Lower leg skin (tissue), 4 donors: Measurements from ENCODE around the gene SLC22A16. TPM values are rescaled to one million over a fixed set of nuclear protein-coding genes. Genes with fewer than 3 reads are reported as not detected.
A peak's percentile ranks its signal among the peaks of the same experiment; 100 is the strongest.

Source experiments
- DNase-seq, 2 donors: peaks; one replicate each; pipeline ENCODE4 v3.0.0-alpha.2; 2019; ENCODE audit warnings: low spot score in 2 of 2
- H3K4me3 ChIP-seq: fragments of 200-600 bp; sonication (generic); 2 replicates; pipeline ENCODE4 v1.5.1; 2017; ENCODE audit warnings: mild to moderate bottlenecking, low read depth; ENCODE audit not compliant: poor library complexity, severe bottlenecking
- POLR2A ChIP-seq, 2 donors: fragments of 450-650 bp; IDR thresholded peaks; one replicate each; pipeline ENCODE4 v1.6.1; 2016 to 2017; ENCODE audit warnings: antibody characterized with exemption in 2 of 2, mild to moderate bottlenecking in 1 of 2, moderate library complexity in 1 of 2
- WGBS, 2 donors: methylation state at CpG; one replicate each; pipeline ENCODE4 v1.1.5; 2018; 5-methylcytosine and 5-hydroxymethylcytosine counted together
- intact Hi-C: fragments of 100-400 bp; cut with DNase I; formaldehyde crosslinking; loops from one replicate; pipeline ENCODE4 v1.15.0; 2023; ENCODE audit warnings: low total_unique reads
- total RNA-seq, 4 donors: library from RNA; depleted of rRNA; stranded (reverse); fragments of >200 nt; gene quantifications; one replicate each; pipeline ENCODE4 v1.1.0, GENCODE V29; 2016
- TF ChIP-seq, protein P1 (sequence below), 3 donors: fragments of 450-650 bp; IDR thresholded peaks; one replicate each; pipeline ENCODE4 v1.5.1; 2016; ENCODE audit warnings: antibody characterized with exemption in 3 of 3, mild to moderate bottlenecking in 3 of 3, moderate library complexity in 2 of 3

Gene SLC22A16, protein sequence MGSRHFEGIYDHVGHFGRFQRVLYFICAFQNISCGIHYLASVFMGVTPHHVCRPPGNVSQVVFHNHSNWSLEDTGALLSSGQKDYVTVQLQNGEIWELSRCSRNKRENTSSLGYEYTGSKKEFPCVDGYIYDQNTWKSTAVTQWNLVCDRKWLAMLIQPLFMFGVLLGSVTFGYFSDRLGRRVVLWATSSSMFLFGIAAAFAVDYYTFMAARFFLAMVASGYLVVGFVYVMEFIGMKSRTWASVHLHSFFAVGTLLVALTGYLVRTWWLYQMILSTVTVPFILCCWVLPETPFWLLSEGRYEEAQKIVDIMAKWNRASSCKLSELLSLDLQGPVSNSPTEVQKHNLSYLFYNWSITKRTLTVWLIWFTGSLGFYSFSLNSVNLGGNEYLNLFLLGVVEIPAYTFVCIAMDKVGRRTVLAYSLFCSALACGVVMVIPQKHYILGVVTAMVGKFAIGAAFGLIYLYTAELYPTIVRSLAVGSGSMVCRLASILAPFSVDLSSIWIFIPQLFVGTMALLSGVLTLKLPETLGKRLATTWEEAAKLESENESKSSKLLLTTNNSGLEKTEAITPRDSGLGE
- total RNA-seq, result under 1 TPM in 1 of 4 donors, not detected in 3; 0.17 TPM

DNA sequence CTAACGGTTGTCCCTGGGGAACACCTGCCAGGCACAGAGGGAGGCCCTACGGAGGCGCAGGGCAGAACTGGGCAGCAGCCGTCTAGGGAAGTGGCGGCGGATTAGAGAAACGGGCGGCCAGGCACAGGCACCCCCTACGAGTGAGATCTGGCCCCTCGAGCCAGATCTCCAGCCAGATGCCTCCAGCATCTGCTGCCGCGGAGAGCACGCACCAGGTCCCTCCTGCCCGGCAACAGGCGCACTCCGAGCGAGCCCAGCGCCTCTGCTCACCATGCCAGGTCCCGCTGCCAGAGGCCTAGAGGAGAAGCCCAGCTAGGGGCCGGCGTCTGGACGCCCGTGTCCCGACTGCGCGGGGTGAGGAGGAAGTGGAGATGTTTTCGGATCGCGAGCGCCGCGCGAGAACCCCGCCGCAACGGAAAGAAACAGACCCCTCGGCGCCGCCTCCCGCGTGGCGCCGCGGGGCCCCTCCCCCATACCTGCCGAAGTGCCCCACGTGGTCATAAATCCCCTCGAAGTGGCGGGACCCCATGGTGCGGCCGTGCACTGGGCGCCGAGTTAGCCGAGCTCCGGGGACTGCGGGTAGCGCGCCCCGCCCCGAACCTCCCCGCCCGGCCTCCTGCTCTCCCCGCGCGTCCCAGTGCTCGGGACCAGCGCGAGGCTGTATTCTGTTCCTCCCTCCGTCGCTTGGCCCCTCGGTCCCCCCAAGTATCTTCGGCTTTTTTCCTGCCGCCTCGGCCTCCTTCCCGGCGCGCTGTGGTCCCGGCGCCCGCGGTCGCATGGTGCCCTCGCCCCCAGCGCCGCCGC, at the start of gene SLC22A16:
Gene SLC22A16, minus strand, starts transcription at position 568 of the 804 bp plus-strand sequence. Its CDS starts 39 bp downstream, at position 529.
- intact Hi-C loops, result no loop called here
- WGBS, 2 donors, result 3 to 11% methylated on average over 30 to 79 of the region's 85 CpGs
- DNase-seq, result no peak
- H3K4me3 ChIP-seq, result peak within 1 kb of the TSS; percentile 10
- TF ChIP-seq, protein P1, sequence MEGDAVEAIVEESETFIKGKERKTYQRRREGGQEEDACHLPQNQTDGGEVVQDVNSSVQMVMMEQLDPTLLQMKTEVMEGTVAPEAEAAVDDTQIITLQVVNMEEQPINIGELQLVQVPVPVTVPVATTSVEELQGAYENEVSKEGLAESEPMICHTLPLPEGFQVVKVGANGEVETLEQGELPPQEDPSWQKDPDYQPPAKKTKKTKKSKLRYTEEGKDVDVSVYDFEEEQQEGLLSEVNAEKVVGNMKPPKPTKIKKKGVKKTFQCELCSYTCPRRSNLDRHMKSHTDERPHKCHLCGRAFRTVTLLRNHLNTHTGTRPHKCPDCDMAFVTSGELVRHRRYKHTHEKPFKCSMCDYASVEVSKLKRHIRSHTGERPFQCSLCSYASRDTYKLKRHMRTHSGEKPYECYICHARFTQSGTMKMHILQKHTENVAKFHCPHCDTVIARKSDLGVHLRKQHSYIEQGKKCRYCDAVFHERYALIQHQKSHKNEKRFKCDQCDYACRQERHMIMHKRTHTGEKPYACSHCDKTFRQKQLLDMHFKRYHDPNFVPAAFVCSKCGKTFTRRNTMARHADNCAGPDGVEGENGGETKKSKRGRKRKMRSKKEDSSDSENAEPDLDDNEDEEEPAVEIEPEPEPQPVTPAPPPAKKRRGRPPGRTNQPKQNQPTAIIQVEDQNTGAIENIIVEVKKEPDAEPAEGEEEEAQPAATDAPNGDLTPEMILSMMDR (IDR thresholded peaks at IDR 0.05), result no peak
- no peak for TF ChIP-seq POLR2A (IDR thresholded peaks at IDR 0.05)

DNA sequence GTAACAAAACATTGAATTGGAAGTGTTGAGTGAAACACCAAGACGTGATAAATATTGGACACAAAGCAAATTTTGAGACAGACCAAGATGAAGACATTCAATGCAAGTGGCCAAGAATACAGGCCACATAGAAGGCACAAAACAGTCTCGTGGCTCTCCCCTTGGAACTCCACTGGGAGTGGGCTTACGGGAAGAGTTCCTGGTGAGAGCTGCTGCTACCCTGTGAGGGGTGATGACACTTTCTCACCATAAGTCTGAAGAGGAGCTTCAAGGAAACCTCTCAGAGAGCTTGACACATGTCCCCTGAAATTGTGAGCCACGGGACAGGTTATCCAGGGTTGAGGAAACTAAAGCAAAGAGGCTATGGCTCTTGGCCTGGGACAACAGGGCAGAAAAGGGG, 48.6 kb upstream of the SLC22A16 start:
- DNase-seq, result no peak
- H3K4me3 ChIP-seq, result no peak overlapping the region
- TF ChIP-seq, protein P1 (IDR thresholded peaks at IDR 0.05), result no peak
- no peak for TF ChIP-seq POLR2A (IDR thresholded peaks at IDR 0.05)
- 87% methylated on average over 4 of the region's 4 CpGs for WGBS, 2 donors
- intact Hi-C loops, result no loop called here

DNA sequence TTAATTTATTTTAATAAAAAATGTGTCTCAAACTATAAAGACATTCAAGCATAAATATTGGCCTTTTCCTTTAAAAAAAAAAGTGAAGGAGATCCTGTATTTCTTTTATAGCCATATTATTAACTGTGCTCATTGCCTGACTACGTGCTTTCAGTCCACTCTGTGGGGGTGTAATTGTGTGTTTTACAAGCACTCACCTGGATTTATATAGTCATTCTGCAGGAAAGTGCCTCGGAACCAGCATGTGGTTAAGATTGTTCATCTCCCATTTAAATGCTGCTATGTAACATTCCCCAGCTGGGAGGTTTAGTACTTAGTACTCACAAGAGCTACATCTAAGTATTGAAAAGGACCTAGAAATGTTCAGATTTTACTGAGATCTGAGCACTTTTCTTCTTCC, 47.9 kb upstream of the SLC22A16 start:
- intact Hi-C loops, result no loop called here
- DNase-seq, result no peak
- no peak for TF ChIP-seq POLR2A (IDR thresholded peaks at IDR 0.05)
- TF ChIP-seq, protein P1 (IDR thresholded peaks at IDR 0.05), result no peak
- 68 to 82% methylated on average over 2 of the region's 2 CpGs for WGBS, 2 donors
- no peak overlapping the region for H3K4me3 ChIP-seq

DNA sequence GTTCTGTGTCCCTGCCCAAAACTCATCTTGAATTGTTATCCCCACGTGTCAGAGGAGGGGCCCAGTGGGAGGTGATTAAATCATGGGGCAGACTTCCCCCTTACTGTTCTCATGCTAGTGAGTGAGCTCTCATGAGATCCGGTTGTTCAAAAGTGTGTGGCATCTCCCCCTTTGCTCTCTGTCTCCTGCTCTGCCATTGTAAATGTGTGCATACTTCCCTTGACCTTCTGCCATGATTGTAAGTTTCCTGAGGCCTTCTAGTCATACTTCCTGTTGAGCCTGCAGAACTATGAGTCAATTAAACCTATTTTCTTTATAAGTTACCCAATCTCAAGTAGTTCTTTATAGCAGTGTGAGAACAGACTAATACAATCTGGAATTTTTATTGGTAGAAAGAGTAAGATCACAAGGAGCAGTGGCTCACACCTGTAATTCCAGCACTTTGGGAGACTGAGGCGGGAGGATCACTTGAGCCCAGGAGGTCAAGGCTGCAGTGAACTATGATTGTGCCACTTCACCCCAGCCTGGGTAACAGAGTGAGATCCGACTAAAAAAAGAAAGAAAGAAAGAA, 47.1 kb upstream of the SLC22A16 start:
- no peak for DNase-seq
- TF ChIP-seq, protein P1 (IDR thresholded peaks at IDR 0.05), result no peak
- no peak for TF ChIP-seq POLR2A (IDR thresholded peaks at IDR 0.05)
- intact Hi-C loops, result no loop called here
- no peak overlapping the region for H3K4me3 ChIP-seq
- 80 to 81% methylated on average over 4 of the region's 4 CpGs for WGBS, 2 donors

DNA sequence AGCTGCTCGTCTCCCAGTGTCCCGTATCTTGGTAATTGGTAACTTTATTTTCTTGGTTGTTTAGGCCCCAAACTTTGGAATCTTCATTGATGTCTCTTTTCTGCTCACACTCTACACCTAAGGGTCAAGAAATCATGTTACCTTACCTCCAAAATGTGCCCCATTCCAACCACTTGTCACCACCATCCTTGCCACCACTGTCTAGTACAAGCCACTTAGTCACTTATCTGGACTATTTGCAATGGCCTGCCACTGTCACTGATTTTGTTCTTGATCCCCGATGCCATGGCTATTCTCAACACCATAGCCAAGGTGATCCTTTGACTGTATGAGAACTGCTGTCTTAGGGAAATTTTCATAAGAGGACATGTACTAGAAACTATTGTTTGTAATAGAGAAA, 46.0 kb upstream of the SLC22A16 start:
- H3K4me3 ChIP-seq, result no peak overlapping the region
- no peak for DNase-seq
- WGBS, 2 donors, result 77 to 79% methylated on average over 3 of the region's 3 CpGs
- intact Hi-C loops, result no loop called here
- TF ChIP-seq, protein P1 (IDR thresholded peaks at IDR 0.05), result no peak
- no peak for TF ChIP-seq POLR2A (IDR thresholded peaks at IDR 0.05)
